Rectal smooth muscle tissue (tissue), 1 donor: ENCODE results near the gene FBF1.

Source experiments
- H3K27ac ChIP-seq: one replicate; pipeline ENCODE4 v1.7.0; 2013; ENCODE audit warnings: low read depth, low read length, inconsistent platforms
- H3K27me3 ChIP-seq: one replicate; pipeline ENCODE4 v1.7.0; 2013; ENCODE audit warnings: low read length; ENCODE audit not compliant: control insufficient read depth, insufficient read depth
- H3K36me3 ChIP-seq: one replicate; pipeline ENCODE4 v1.7.0; 2013; ENCODE audit warnings: low read length; ENCODE audit not compliant: control insufficient read depth, insufficient read depth
- H3K4me1 ChIP-seq: one replicate; pipeline ENCODE4 v1.7.0; 2013; ENCODE audit warnings: low read length; ENCODE audit not compliant: control insufficient read depth, insufficient read depth
- H3K4me3 ChIP-seq: one replicate; pipeline ENCODE4 v1.7.0; 2013; ENCODE audit warnings: low read length
- H3K9ac ChIP-seq: one replicate; pipeline ENCODE4 v1.7.0; 2013; ENCODE audit warnings: low read length

FBF1 gene, protein sequence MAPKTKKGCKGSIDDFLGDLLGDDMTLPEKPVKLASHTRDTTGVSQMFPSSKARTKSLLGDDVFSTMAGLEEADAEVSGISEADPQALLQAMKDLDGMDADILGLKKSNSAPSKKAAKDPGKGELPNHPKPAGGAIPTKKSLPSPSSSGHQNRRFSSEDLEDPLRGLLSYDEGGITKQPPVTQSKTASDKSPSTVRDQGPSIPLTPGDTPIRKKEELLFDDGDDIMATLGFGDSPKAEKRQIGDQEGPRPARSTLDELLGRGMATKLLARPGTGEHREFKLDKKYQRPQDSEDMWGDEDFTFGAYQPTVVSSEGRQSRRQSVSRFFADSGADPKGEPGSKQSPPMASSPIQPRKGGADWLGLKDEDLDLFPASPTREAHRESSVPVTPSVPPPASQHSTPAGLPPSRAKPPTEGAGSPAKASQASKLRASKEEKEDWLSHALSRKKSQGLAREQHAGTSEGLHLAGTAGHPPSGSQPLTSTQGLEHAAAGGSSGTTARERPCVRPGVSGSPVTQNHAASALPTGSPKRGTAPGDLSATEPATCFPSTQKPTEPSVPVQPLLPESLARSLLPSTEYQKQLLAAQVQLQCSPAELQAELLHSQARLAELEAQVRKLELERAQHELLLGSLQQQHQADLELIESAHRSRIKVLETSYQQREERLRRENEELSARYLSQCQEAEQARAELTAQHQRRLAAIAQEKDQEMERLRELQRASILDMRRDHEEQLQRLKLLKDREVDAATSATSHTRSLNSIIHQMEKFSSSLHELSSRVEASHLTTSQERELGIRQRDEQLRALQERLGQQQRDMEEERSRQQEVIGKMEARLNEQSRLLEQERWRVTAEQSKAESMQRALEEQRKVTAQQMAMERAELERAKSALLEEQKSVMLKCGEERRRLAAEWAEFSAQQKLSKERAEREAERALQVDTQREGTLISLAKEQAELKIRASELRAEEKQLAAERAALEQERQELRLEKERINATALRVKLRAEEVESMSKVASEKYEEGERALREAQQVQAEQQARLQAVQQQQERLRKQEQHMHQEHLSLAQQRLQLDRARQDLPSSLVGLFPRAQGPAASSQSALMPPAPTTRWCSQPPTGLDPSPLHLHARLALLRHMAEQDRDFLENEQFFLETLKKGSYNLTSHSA

GRCh38 chr17:75940727-75941441 lies at the start of gene FBF1:
FBF1 (minus strand) TSS chr17:75941042; CDS start chr17:75938149, 2,893 bp downstream.
- H3K36me3 ChIP-seq: peaks cover 2% of the 10 kb centered on the region
- H3K27ac ChIP-seq: peak within 1 kb of the TSS; percentile 48
- H3K9ac ChIP-seq: peak within 1 kb of the TSS; percentile 43

DNA sequence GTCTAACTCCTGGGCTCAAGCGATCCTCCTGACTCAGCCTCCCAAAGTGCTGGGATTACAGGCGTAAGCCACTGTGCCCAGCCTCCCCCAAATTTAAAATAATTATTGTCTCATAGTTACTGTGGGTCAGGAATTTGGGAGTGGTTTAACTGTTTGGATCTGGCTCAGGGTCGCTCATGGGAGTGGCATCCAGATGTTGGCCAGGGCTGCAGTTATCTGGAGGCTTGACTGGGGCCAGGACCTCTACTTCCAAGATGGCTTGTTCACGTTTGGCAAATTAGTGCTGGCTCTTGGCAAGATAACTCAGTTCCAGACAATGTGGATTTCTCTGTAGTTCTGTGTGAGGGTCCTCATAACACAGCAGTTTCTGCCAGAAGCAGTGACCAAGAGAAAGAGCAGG lies 46.2 kb upstream of the FBF1 start:
- H3K27ac ChIP-seq: no peak overlapping the region
- H3K4me3 ChIP-seq: no peak overlapping the region
- H3K36me3 ChIP-seq: peaks cover 4% of the 10 kb centered on the region
- no peak overlapping the region for H3K9ac ChIP-seq
- no peaks in the 10 kb centered on the region for H3K4me1 ChIP-seq
- H3K27me3 ChIP-seq: no peaks in the 10 kb centered on the region

More at GRCh38 chr17:75940727-75941441, at the start of gene FBF1:
- Histone ChIP-seq H3K27me3 (no peaks in the 10 kb centered on the region), H3K4me1 (peaks cover 3% of the 10 kb centered on the region), H3K4me3 (peak within 1 kb of the TSS; percentile 61)

- no peak overlapping the region for H3K9ac ChIP-seq
Measured at GRCh38 chr17:75985986-75986385, 45.1 kb upstream of the FBF1 start.

GRCh38 chr17:75983501-75984181 lies 42.8 kb upstream of the FBF1 start:
- Histone ChIP-seq H3K27ac (no peak overlapping the region), H3K36me3 (no peaks in the 10 kb centered on the region), H3K4me3 (no peak overlapping the region), H3K9ac (no peak overlapping the region), H3K27me3 (no peaks in the 10 kb centered on the region), H3K4me1 (peaks cover 3% of the 10 kb centered on the region)

More at GRCh38 chr17:75985986-75986385, 45.1 kb upstream of the FBF1 start:
- H3K4me3 ChIP-seq: no peak overlapping the region
- no peaks in the 10 kb centered on the region for H3K27me3 ChIP-seq
- no peaks in the 10 kb centered on the region for H3K4me1 ChIP-seq
- H3K36me3 ChIP-seq: no peaks in the 10 kb centered on the region
- no peak overlapping the region for H3K27ac ChIP-seq

GRCh38 chr17:75981019-75981615 lies 40.3 kb upstream of the FBF1 start:
- no peak overlapping the region for H3K4me3 ChIP-seq
- H3K9ac ChIP-seq: no peak overlapping the region
- no peak overlapping the region for H3K27ac ChIP-seq
- H3K4me1 ChIP-seq: peaks cover 6% of the 10 kb centered on the region
- no peaks in the 10 kb centered on the region for H3K27me3 ChIP-seq
- no peaks in the 10 kb centered on the region for H3K36me3 ChIP-seq

DNA sequence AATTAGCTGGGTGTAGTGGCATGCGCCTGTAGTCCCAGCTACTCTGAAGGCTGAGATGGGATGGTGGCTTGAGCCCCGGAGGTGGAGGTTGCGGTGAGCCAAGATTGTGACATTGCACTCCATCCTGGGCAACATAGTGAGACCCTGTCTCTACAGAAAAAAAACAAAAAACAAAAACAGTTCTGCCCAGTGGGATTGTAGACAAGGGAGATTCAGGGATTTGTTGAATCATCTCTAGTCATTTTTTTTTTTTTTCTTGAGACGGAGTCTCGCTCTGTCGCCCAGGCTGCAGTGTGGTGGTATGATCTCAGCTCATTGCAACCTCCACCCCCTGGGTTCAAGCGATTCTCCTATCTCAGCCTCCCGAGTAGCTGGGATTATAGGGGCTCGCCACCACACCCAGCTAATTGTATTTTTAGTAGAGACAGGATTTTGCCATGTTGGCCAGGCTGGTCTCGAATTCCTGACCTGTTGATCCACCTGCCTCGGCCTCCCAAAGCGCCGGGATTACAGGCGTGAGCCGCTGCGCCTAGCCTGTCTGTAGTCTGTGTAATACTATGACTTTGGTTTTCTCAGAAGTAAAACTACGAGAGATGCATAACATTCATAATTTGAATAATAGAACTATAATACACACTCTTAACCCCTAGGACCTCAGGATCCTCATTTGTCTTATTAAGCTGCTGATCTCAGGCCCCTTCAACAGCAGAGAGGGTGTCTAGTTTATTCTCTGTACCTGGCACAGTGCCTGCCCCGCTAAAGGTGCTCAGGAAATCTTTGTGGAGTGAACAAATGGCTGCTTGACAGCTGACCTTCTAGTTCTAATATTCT lies 39.6 kb upstream of the FBF1 start:
- peak overlapping the region; percentile 98 for H3K27ac ChIP-seq
- H3K4me3 ChIP-seq: peak overlapping the region; percentile 99
- H3K36me3 ChIP-seq: no peaks in the 10 kb centered on the region
- peaks cover 6% of the 10 kb centered on the region for H3K4me1 ChIP-seq
- peak overlapping the region; percentile 96 for H3K9ac ChIP-seq
- no peaks in the 10 kb centered on the region for H3K27me3 ChIP-seq

GRCh38 chr17:75979705-75980187 lies 38.9 kb upstream of the FBF1 start:
- H3K4me3 ChIP-seq: peak overlapping the region; percentile 99
- peak overlapping the region; percentile 98 for H3K27ac ChIP-seq
- no peaks in the 10 kb centered on the region for H3K27me3 ChIP-seq
- H3K4me1 ChIP-seq: peaks cover 6% of the 10 kb centered on the region
- H3K36me3 ChIP-seq: no peaks in the 10 kb centered on the region
- peak overlapping the region; percentile 96 for H3K9ac ChIP-seq

DNA sequence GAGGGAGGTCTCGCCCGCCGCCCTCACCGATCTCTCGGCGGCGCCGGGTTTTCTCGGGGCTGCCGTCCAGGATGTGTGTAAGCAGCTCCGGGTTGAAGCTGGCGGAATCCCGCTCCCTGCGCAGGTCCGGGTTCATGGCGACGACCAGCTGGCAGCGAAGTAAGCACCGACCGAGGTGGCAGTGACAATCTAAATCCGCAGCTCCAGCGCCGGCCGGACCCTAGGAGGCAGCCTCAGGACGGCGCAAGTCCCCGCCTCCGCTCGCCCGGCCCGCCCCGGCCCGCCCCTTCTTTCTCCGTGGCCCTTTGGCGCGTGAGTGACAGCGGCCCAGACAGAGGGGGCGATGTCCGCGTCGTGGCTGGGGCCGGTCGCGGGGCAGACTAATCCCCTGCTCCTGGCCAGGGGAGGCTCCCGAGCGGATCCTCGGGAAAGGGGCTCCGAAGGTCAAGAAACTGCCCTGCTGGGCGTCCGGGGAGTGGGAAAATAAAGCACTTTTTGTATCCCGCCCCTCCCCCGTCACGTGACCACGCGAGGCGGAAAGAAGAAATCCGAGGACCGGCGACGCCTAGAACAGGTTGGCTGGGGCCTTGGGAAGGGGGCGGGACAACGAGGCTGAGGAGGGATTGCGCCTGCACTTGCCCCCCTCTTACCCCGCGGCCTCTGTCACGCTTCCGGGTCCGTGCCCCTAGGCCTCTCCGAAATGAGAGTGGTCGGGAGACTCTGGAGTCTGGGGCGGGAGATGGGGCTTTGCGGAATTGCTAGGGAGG lies 38.3 kb upstream of the FBF1 start, which contains the start of the genes ACOX1 and TEN1:
ACOX1 (minus strand) TSS at position 229 of the 767 bp plus-strand sequence; CDS start at position 136, 93 bp downstream.
TEN1 (plus strand) TSS at position 303 of the 767 bp plus-strand sequence. CDS start 6,953 bp downstream, outside the sequence.
- H3K4me1 ChIP-seq: peaks cover 6% of the 10 kb centered on the region
- H3K27ac ChIP-seq: peak within 1 kb of the TSS; percentile 98
- no peaks in the 10 kb centered on the region for H3K36me3 ChIP-seq
- no peaks in the 10 kb centered on the region for H3K27me3 ChIP-seq
- H3K9ac ChIP-seq: peak within 1 kb of the TSS; percentile 98
- H3K4me3 ChIP-seq: peak within 1 kb of the TSS; percentile 99

- H3K27me3 ChIP-seq: no peaks in the 10 kb centered on the region
- no peak overlapping the region for H3K4me3 ChIP-seq
- H3K4me1 ChIP-seq: peaks cover 6% of the 10 kb centered on the region
- H3K9ac ChIP-seq: no peak overlapping the region
- H3K27ac ChIP-seq: no peak overlapping the region
- H3K36me3 ChIP-seq: no peaks in the 10 kb centered on the region
Measured at GRCh38 chr17:75976175-75976848, 35.5 kb upstream of the FBF1 start.
